ENCODE results near the gene PLSCR5. TPM values are rescaled to one million over a fixed set of nuclear protein-coding genes. Genes with fewer than 3 reads are reported as not detected.

PLSCR5 gene
- total and polyA plus RNA-seq, 4 donors, result not detected

- 97% methylated on average over 3 of the region's 3 CpGs for WGBS
- DNase-seq (ENCODE audit: low spot score), result no peak
- TF ChIP-seq RXRA (IDR thresholded peaks at IDR 0.05), result no peak
- no peak for TF ChIP-seq ZBTB33 (IDR thresholded peaks at IDR 0.05)
- TF ChIP-seq HNF4A (conservative IDR thresholded peaks at IDR 0.05), result no peak
- no peak for TF ChIP-seq HNF4G (IDR thresholded peaks at IDR 0.05)
- H3K4me3 ChIP-seq (ENCODE audit: low read depth in 1 of 3, low read length in 3 of 3), result no peak overlapping the region
- H3K27me3 ChIP-seq (ENCODE audit: control insufficient read depth in 4 of 4, insufficient read depth in 4 of 4, low read length in 3 of 4), result no peaks in the 10 kb centered on the region
- H3K36me3 ChIP-seq (ENCODE audit: control insufficient read depth in 4 of 4, insufficient read depth in 3 of 4, low read depth in 1 of 4, low read length in 3 of 4), result no peaks in the 10 kb centered on the region
- H3K9ac ChIP-seq (ENCODE audit: low read depth in 1 of 2, low read length in 2 of 2), result no peak overlapping the region
- H3K4me1 ChIP-seq (ENCODE audit: control insufficient read depth in 4 of 4, insufficient read depth in 4 of 4, low read length in 3 of 4), result no peaks in the 10 kb centered on the region
- H3K27ac ChIP-seq (ENCODE audit: low read depth in 1 of 2, low read length in 2 of 2), result no peak overlapping the region
- H3K9me3 ChIP-seq (ENCODE audit: control insufficient read depth in 4 of 4, low read length in 3 of 4), result no peaks in the 10 kb centered on the region
Measured at GRCh38 chr3:146555311-146555710, 49.8 kb downstream of the PLSCR5 start.

- no peaks in the 10 kb centered on the region for H3K27me3 ChIP-seq (ENCODE audit: control insufficient read depth in 4 of 4, insufficient read depth in 4 of 4, low read length in 3 of 4)
- H3K27ac ChIP-seq (ENCODE audit: low read depth in 1 of 2, low read length in 2 of 2), result no peak overlapping the region
- 81% methylated on average over 7 of the region's 7 CpGs for WGBS
- no peaks in the 10 kb centered on the region for H3K36me3 ChIP-seq (ENCODE audit: control insufficient read depth in 4 of 4, insufficient read depth in 3 of 4, low read depth in 1 of 4, low read length in 3 of 4)
- DNase-seq (ENCODE audit: low spot score), result no peak
- TF ChIP-seq FOXA1 (IDR thresholded peaks at IDR 0.05) (no peak), EGR1 (IDR thresholded peaks at IDR 0.05; ENCODE audit: low read depth in 2 of 2) (no peak), CTCF (IDR thresholded peaks at IDR 0.05; ENCODE audit: low read depth, low read length, missing input control) (no peak), YY1 (IDR thresholded peaks at IDR 0.05) (no peak), RAD21 (IDR thresholded peaks at IDR 0.05) (no peak), ZBTB33 (IDR thresholded peaks at IDR 0.05) (no peak), JUND (IDR thresholded peaks at IDR 0.05) (no peak), HNF4A (conservative IDR thresholded peaks at IDR 0.05) (no peak), HNF4G (IDR thresholded peaks at IDR 0.05) (no peak), ATF3 (IDR thresholded peaks at IDR 0.05) (no peak), MAX (IDR thresholded peaks at IDR 0.05) (no peak)
- no peaks in the 10 kb centered on the region for H3K9me3 ChIP-seq (ENCODE audit: control insufficient read depth in 4 of 4, low read length in 3 of 4)
- no peak overlapping the region for H3K4me3 ChIP-seq (ENCODE audit: low read depth in 1 of 3, low read length in 3 of 3)
- no peak overlapping the region for H3K9ac ChIP-seq (ENCODE audit: low read depth in 1 of 2, low read length in 2 of 2)
- no peaks in the 10 kb centered on the region for H3K4me1 ChIP-seq (ENCODE audit: control insufficient read depth in 4 of 4, insufficient read depth in 4 of 4, low read length in 3 of 4)
Measured at GRCh38 chr3:146554151-146554760, 50.9 kb downstream of the PLSCR5 start.

Measured in liver (tissue), 9 donors.